Kidney (tissue), 14 donors: ENCODE results near the gene CRYBA4. TPM values are rescaled to one million over a fixed set of nuclear protein-coding genes. Genes with fewer than 3 reads are reported as not detected.

Experiments
- DNase-seq, 5 donors: peaks; one replicate each; pipeline ENCODE4 v3.0.0-alpha.2; 2013 to 2020
- FAIRE-seq: peaks from 2 replicates; lab custom pipeline; 2012; peaks lifted over from hg19 to GRCh38; lab: Jason Lieb, UNC
- H3K27ac ChIP-seq, 2 donors: one replicate each; pipeline ENCODE4 v1.7.0; 2013; ENCODE audit warnings: low read depth in 2 of 2, low read length in 2 of 2, inconsistent platforms in 1 of 2
- H3K27me3 ChIP-seq: one replicate; pipeline ENCODE4 v1.7.1; 2013; ENCODE audit warnings: low read length, inconsistent platforms; ENCODE audit not compliant: control insufficient read depth, insufficient read depth
- H3K36me3 ChIP-seq, 3 donors: one replicate each; pipeline versions ENCODE4 v1.7.0 to v1.7.1; 2013; ENCODE audit warnings: low read length in 3 of 3, control low read depth in 1 of 3, inconsistent platforms in 1 of 3; ENCODE audit not compliant: insufficient read depth in 3 of 3, control insufficient read depth in 2 of 3
- H3K4me1 ChIP-seq, 3 donors: one replicate each; pipeline versions ENCODE4 v1.7.0 to v1.7.1; 2013; ENCODE audit warnings: low read length in 3 of 3, inconsistent platforms in 1 of 3, low read depth in 1 of 3; ENCODE audit not compliant: control insufficient read depth in 2 of 3, insufficient read depth in 2 of 3
- H3K4me3 ChIP-seq, 3 donors: one replicate each; pipeline versions ENCODE4 v1.7.0 to v1.8.1; 2013; ENCODE audit warnings: low read length in 3 of 3, control low read depth in 1 of 3, inconsistent platforms in 1 of 3
- H3K9ac ChIP-seq, 3 donors: one replicate each; pipeline versions ENCODE4 v1.7.0 to v1.7.1; 2013; ENCODE audit warnings: low read length in 3 of 3, control low read depth in 1 of 3, inconsistent platforms in 1 of 3
- H3K9me3 ChIP-seq, 3 donors: one replicate each; pipeline versions ENCODE4 v1.7.0 to v1.7.1; 2013; ENCODE audit warnings: low read length in 3 of 3, control low read depth in 1 of 3, inconsistent platforms in 1 of 3; ENCODE audit not compliant: control insufficient read depth in 2 of 3, insufficient read depth in 1 of 3
- CTCF ChIP-seq: IDR thresholded peaks from 3 replicates; pipeline ENCODE4 v1.5.1; 2012; ENCODE audit warnings: mild to moderate bottlenecking, moderate library complexity, borderline replicate concordance; ENCODE audit not compliant: insufficient read depth; ENCODE audit errors: extremely low read depth
- intact Hi-C: fragments of 100-400 bp; cut with DNase I; formaldehyde crosslinking; loops from one replicate; pipeline ENCODE4 v1.11.1; 2022
- polyA plus RNA-seq: library from polyadenylated mRNA; stranded (reverse); fragments of 350-450 nt; fragmentation: Illumina TruSeq; extraction: RNeasy Lipid Tissue Mini Kit (QIAGEN cat#74804); gene quantifications from one replicate; pipeline ENCODE4 v1.2.3, GENCODE V29; 2014; ENCODE audit warnings: low read depth, low replicate concordance; ENCODE audit not compliant: insufficient read depth
- total RNA-seq: library from RNA; stranded (reverse); fragmentation: NEBNext Ultra II Directional; extraction: Animal tissue kit (Norgen Biotek cat#: 25700); gene quantifications from one replicate; pipeline ENCODE4 v1.2.1, GENCODE V29; 2021
- donor health status: control.
- donor health status: control.
- donor health status: control.
- donor health status: control.
- donor health status: control.
- donor health status: DM: yes; HTN: yes; CAD: no.
- donor health status: Normal renal cell carcinoma (clear cell type).

CRYBA4 gene
- total and polyA plus RNA-seq, 2 donors from 2014 or later = 0.41 TPM; not detected in 1

- TF ChIP-seq CTCF = no peak
- intact Hi-C loops = no loop called here
- Histone ChIP-seq H3K27ac (no peak overlapping the region), H3K9ac (no peak overlapping the region), H3K36me3 (no peaks in the 10 kb centered on the region), H3K4me1 (no peaks in the 10 kb centered on the region), H3K4me3 (no peak overlapping the region), H3K27me3 (no peaks in the 10 kb centered on the region), H3K9me3 (no peaks in the 10 kb centered on the region)
- DNase-seq (no peak), FAIRE-seq (no peak)
Observed at GRCh38 chr22:26624803-26625202, 3.0 kb downstream of the CRYBA4 start.

- intact Hi-C loops = no loop called here
- no peak overlapping the region for H3K4me3 ChIP-seq
- H3K27me3 ChIP-seq = no peaks in the 10 kb centered on the region
- no peak for TF ChIP-seq CTCF
- H3K36me3 ChIP-seq = no peaks in the 10 kb centered on the region
- H3K9ac ChIP-seq = no peak overlapping the region
- H3K27ac ChIP-seq = no peak overlapping the region
- no peaks in the 10 kb centered on the region for H3K9me3 ChIP-seq
- FAIRE-seq (no peak), DNase-seq (no peak)
- H3K4me1 ChIP-seq = no peaks in the 10 kb centered on the region
Observed at GRCh38 chr22:26629988-26630761, 8.4 kb downstream of the CRYBA4 start.

GRCh38 chr22:26631282-26631681 is 9.5 kb downstream of the CRYBA4 start:
- no peak overlapping the region for H3K9ac ChIP-seq
- no peaks in the 10 kb centered on the region for H3K27me3 ChIP-seq
- FAIRE-seq (no peak), DNase-seq (no peak)
- intact Hi-C loops = no loop called here
- no peaks in the 10 kb centered on the region for H3K4me1 ChIP-seq
- no peak overlapping the region for H3K4me3 ChIP-seq
- no peaks in the 10 kb centered on the region for H3K9me3 ChIP-seq
- no peak overlapping the region for H3K27ac ChIP-seq
- H3K36me3 ChIP-seq = no peaks in the 10 kb centered on the region
- no peak for TF ChIP-seq CTCF
